Measurements from ENCODE around the gene FNDC8.
"Not testable (repeated sequence)": the region's sequence is repeated elsewhere in the genome, so short reads cannot be mapped to it uniquely, and the experiment has no call there.

The FNDC8 gene

DNA sequence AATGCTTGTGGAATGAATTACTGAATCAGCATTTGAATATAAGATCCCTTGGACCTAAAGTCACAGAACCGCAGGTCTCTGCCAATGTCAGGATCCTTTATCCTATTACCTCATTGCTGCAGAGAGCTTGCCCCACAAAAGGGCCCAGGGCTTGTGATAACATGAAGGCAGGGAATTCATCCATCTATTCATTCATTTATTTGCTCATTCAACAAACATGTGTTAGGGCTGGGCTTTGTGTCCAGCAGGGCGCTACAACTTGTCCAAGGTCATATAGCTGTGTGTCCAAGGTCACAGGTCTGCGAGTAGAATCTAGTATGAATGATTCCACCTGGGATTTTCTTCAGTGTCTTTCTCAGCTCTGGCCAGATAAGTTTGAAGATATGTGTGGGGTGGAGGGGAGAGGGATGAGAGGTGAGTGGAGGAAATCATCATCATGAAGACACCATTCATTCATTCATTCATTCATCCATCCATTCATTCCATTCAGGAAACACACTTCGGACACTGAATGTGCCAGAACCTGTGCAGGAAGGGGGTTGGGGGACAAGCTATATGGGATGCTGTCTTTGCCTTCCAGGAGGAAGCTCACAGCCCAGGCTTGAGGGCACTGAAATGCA lies 24.9 kb downstream of the FNDC8 start:
- no peak for DNase-seq

GRCh38 chr17:35147375-35147905 lies 26.0 kb downstream of the FNDC8 start, which contains the start of gene UNC45B:
TSS of gene UNC45B (plus strand) at chr17:35147817. CDS start at chr17:35148264, 447 bp downstream.
- no peak for DNase-seq

DNA sequence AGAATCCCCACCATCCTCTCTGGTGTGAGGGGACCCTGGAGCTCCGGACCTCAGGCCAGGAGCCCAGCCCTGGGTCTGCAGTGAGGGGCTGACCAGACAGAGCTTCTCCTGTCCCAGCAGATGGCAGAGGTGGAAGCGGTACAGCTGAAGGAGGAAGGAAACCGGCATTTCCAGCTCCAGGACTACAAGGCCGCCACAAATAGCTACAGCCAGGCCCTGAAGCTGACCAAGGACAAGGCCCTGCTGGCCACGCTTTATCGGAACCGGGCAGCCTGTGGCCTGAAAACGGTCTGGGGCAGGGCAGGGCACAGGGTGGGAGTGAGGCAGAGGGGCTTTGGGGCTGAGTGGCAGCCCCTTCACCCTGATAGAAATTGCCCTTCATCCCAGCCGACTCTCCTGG lies 26.7 kb downstream of the FNDC8 start:
- no peak for DNase-seq

- DNase-seq, result no peak
These were observed 28.5 kb downstream of the FNDC8 start for GRCh38 chr17:35149941-35150340.

GRCh38 chr17:35151080-35151479 lies 29.7 kb downstream of the FNDC8 start:
- DNase-seq, result not testable (repeated sequence)

- DNase-seq, result no peak
These were observed 31.2 kb downstream of the FNDC8 start for GRCh38 chr17:35152421-35153140.

GRCh38 chr17:35154196-35155165 lies 33.1 kb downstream of the FNDC8 start:
- DNase-seq, result no peak

DNA sequence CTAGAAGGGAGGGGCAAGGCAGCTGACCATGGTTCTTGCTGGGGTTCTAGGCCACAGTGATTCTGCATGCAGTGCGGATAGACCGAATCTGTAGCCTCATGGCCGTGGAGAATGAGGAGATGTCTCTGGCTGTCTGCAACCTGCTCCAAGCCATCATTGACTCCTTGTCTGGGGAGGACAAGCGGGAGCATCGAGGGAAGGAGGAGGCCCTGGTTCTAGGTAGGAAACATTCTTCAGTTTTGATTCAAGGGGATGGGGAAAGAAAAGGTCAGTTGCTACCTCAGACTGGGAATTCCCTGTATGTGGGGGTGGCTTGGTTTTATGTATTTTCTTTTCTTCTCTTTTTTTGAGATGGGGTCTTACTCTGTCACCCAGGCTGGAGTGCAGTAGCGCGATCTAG lies 33.8 kb downstream of the FNDC8 start:
- no peak for DNase-seq

DNA sequence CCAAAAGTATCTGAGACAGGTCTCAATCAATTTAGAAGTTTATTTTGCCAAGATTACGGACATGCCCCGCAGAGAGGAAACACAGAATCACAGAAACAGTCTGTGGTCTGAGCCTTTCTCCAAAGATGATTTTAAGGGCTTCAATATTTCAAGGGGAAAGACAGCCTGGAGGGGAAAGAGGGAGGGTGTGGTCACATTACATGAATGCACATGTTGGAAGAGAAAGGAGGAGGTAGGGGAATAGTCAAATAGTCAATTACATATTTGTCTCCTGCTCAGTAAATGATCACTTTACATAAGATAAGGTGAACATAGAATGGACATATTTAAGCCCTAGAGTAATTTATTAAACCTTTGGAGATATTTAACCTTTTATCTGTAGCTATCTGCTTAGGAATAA lies 38.5 kb downstream of the FNDC8 start:
- DNase-seq, result no peak

DNA sequence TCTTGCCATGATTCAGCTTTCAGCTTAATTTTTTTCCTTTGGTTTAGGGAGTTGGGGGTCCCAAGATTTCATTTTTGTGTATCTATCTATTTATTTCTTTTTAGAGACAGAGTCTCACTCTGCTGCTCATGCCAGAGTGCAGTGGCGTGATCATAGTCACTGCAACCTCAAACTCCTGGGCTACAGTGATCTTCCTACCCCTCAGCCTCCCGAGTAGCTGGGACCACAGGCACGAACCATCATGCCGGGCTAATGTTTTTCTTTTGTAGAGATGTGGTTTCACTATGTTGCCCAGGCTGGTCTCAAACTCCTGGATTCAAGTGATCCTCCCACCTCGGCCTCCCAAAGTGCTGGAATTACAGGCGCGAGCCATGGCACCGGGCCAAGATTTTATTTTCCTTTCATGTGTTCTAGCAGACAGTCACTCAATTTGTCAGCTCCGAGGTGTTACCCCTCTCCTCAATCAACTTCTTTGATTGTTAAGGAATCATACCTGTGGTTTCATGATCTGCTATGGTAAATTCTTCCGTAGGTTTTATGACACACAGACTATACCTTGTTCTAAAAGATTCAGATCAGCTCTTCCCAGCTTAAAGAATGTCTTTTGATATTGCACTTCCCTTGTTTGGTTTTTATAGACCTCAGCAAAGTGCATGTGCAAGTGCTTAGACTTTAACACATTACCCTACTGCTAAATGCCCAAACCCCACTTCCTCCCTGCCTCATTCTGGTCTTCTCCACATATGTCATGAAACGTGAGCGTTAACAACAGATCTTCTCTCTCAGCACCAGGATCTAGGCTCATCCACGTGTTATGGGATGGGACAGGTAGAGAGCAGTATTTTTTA lies 39.2 kb downstream of the FNDC8 start:
- DNase-seq, result no peak

DNA sequence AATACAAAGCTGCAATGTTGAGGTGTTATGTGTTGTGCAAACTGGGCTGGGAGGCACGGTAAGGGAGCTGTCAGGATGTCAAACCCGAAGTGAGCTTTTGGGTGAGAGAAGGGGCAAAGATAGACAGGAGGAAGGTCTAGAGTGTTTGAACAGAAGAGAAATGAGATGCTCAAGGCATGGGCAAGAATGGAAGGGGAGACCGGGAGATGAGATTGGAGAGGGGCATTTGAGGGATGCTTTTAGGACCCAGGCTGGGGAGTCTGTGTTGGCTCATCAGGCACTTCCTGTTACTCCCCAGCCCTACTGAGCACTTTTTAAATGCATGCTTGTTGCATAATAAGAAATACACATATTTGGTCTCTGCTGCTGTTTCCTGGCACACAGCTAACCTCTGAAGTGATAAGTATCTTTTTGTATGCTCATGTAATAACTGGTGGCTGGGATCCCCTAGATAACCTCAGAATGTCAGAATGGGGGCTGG lies 39.9 kb downstream of the FNDC8 start:
- no peak for DNase-seq

- no peak for DNase-seq
These were observed 41.3 kb downstream of the FNDC8 start for GRCh38 chr17:35162755-35163154.

DNA sequence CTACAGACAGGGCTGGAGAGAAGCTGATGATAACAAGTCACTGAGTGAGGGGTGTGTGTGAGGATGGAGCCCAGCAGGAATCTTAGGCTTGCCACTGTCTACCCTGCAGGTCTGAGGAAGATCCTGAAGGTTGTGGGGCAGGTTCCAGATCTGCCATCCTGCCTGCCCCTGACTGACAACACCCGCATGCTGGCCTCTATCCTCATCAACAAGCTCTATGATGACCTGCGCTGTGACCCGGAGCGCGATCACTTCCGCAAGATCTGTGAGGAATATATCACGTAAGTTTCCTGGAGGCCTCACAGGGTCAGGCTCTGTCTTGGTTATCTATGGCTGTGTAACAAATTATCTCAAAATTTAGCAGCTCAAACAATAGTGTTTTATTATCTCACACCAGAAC lies 42.5 kb downstream of the FNDC8 start:
- DNase-seq, result no peak

- DNase-seq, result no peak
These were observed 43.3 kb downstream of the FNDC8 start for GRCh38 chr17:35164716-35165115.

DNA sequence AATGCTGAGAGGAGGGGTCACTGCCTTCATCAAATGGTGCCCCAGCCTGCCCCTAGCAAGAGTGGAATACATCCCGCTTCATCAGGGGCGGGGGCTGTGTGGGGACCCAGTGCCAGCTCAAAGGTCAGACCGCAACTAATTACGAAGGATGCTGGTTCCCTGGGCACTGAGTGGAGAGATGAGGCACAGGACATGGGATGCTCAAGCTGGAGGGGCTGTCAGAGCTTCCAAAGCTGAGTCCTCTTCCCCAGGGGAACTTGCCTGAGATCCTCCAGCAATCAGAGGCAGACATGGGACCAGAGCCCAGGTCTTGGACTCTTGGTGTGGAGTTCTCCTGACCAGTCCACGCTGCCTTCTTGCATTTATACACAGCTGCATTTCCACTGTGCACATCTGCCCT lies 45.1 kb downstream of the FNDC8 start:
- no peak for DNase-seq

DNA sequence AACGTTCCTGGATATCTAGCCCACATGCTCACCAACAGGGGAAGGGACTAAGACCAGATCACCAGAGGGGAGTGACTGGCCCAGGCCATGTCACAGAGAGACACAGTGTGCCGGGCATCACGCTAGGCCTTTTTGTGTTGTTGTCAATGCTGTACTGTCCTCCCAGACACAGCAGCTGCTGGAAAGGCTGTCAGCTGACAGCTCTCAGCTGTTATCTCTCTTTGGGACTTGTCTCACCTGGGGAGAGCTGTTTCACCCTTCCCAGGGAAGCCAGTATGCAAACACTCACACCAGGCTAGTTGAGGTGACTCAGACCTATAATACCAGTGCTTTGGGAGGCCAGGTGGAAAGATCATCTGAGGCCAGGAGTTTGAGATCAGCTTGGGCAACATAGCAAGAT lies 45.6 kb downstream of the FNDC8 start:
- DNase-seq, result no peak

DNA sequence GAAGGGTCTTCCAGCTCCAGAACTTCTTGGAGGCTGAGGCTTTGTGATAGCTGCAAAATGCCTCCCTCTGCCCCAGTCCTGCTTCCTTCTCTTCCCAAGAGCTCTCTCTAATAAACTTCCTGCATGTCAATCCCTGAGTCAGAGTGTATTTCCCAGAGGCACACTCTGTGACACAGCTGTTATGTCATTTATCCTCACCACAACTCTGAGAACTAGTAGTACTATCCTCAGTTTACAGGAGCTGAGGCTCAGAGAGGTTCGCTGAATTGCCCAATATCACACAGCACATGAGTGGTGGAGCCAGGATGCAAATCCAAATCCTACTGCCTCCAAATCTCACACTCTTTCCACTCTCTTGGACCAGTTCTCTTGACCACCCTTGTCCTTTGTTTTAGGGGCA lies 46.3 kb downstream of the FNDC8 start:
- no peak for DNase-seq

- no peak for DNase-seq
These were observed 48.5 kb downstream of the FNDC8 start for GRCh38 chr17:35169835-35170363.

DNA sequence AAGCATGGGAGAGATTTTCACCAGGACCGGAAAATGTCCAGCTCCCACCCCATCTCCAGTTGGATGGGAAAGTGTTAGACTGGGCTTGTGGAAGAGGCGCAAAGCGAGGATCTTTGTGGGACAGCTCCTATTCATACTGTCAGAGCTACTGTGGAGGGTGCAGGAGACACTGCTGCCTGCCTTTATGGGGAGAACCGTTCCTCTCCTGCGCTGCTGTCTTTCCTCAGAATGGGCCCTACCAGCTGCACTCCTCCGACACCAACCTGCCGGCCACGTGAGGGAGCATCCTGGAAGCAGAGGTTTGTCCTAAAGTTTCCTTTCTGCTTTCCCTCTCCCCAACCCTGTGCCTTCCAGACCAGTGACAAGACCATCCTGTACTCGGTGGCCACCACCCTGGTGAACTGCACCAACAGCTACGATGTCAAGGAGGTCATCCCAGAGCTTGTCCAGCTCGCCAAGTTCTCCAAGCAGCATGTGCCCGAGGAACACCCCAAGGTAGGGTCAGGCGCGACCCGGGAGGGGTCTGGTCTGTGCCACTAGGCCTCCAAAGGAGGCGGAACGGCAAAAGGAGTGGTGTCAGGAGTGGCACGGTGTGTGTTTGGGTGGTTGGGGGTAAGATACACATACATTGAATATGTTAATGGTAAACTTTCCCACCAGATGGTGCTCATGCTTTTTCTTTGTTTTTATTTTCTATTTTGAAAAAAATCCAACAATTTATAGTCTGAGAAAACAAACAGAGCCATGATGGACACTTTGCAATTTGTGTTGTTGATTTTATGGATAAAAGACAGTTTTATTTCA lies 49.8 kb downstream of the FNDC8 start:
- no peak for DNase-seq

- DNase-seq, result no peak
These were observed 50.4 kb downstream of the FNDC8 start for GRCh38 chr17:35171834-35172233.

- DNase-seq, result not testable (repeated sequence)
These were observed 50.9 kb downstream of the FNDC8 start for GRCh38 chr17:35172321-35172720.
